ENCODE results near the gene DNM3. TPM values are rescaled to one million over a fixed set of nuclear protein-coding genes. Genes with fewer than 3 reads are reported as not detected.

Gene DNM3
- total and polyA plus RNA-seq, 12 donors, result 7.2 to 78.6 (median 18.4) TPM

DNA sequence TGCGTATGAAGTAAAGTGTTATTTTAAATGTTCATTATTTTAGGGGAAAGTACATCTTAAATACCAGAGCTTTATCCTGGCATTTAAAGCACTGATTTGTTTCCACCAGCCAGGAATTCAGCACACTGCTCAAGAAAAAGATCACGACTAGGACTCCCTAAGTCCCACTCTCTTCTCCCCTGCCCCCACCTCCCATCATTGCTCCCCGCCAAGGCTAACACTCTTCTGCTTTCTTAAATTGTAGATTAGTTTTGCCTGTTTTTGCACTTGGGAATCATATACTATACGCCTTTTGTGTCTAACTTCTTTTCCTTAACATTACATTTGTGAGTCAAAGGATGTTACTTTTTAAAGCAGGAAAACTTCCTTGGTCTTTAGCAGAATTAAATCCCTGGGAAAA lies 541.7 kb downstream of the DNM3 start:
- intact Hi-C loops (cut with DNase I), result no loop called here
- 81 to 89% (median 83%) methylated on average over 4 of the region's 4 CpGs for WGBS, 4 donors

DNA sequence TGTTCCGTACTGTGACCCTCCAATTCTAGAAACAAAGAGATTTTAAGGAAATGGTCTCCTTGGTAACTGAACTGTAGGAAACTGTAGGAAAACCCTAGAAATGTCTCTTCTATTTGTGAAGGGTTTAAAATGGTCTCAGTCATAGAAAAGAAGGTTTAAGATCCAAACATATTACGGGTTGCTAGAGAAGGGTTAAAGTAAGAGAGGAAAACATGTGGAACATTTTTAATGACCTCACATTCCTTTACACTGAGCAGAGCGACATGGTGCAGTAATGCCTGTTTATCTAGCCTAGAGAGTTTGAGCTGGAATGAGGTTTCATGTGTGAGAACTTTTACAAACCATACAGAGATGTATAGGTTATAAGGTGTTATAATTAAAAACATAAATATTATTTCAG lies 542.2 kb downstream of the DNM3 start:
- Histone ChIP-seq H3K9me3 (replicated peaks in 1 of 3) (no peaks in the 10 kb centered on the region), H3K27ac (no peak overlapping the region), H3K36me3 (replicated peaks in 1 of 2) (no peaks in the 10 kb centered on the region), H3K27me3 (no peaks in the 10 kb centered on the region), H3K4me1 (replicated peaks in 1 of 2) (peaks cover 0 to 7% of the 10 kb centered on the region in 2 donors), H3K4me3 (no peak overlapping the region)
- WGBS, 4 donors, result 53 to 64% (median 60%) methylated on average over 3 of the region's 3 CpGs
- TF ChIP-seq, protein P1, sequence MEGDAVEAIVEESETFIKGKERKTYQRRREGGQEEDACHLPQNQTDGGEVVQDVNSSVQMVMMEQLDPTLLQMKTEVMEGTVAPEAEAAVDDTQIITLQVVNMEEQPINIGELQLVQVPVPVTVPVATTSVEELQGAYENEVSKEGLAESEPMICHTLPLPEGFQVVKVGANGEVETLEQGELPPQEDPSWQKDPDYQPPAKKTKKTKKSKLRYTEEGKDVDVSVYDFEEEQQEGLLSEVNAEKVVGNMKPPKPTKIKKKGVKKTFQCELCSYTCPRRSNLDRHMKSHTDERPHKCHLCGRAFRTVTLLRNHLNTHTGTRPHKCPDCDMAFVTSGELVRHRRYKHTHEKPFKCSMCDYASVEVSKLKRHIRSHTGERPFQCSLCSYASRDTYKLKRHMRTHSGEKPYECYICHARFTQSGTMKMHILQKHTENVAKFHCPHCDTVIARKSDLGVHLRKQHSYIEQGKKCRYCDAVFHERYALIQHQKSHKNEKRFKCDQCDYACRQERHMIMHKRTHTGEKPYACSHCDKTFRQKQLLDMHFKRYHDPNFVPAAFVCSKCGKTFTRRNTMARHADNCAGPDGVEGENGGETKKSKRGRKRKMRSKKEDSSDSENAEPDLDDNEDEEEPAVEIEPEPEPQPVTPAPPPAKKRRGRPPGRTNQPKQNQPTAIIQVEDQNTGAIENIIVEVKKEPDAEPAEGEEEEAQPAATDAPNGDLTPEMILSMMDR (IDR thresholded peaks at IDR 0.05), result no peak
- no peak for TF ChIP-seq POLR2A (IDR thresholded peaks at IDR 0.05)
- DNase-seq, result no peak
- intact Hi-C loops (cut with DNase I), result no loop called here

More for the DNA sequence above, 541.7 kb downstream of the DNM3 start:
- Histone ChIP-seq H3K9me3 (replicated peaks in 1 of 3) (no peaks in the 10 kb centered on the region), H3K4me1 (replicated peaks in 1 of 2) (peaks cover 0 to 7% of the 10 kb centered on the region in 2 donors), H3K4me3 (no peak overlapping the region), H3K27me3 (no peaks in the 10 kb centered on the region), H3K27ac (no peak overlapping the region), H3K36me3 (replicated peaks in 1 of 2) (no peaks in the 10 kb centered on the region)
- no peak for TF ChIP-seq POLR2A (IDR thresholded peaks at IDR 0.05)
- TF ChIP-seq, protein P1 (IDR thresholded peaks at IDR 0.05), result no peak
- no peak for DNase-seq

DNA sequence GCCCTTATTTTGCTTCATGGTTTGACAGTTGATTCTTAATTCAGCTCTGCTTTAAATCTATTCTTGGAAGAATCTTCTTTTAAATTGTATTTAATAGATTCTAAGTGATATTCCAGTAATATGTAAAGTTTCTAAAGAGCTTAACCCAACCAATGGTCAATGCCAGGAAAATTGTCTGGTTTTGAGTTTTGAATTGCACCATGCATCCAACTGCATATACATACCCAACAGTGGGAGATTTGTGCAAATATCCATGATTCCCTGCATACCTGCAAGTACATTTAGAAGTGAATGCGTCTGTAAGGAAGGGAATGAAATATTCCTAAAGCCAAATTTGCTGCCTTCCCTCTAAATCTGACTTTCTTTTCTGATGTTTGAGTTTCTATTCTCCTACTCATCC lies 543.4 kb downstream of the DNM3 start:
- Histone ChIP-seq H3K4me3 (no peak overlapping the region), H3K9me3 (replicated peaks in 1 of 3) (no peaks in the 10 kb centered on the region), H3K36me3 (replicated peaks in 1 of 2) (no peaks in the 10 kb centered on the region), H3K4me1 (replicated peaks in 1 of 2) (peaks cover 0 to 7% of the 10 kb centered on the region in 2 donors), H3K27me3 (no peaks in the 10 kb centered on the region), H3K27ac (no peak overlapping the region)
- TF ChIP-seq POLR2A (IDR thresholded peaks at IDR 0.05), result no peak
- TF ChIP-seq, protein P1 (IDR thresholded peaks at IDR 0.05), result no peak
- intact Hi-C loops (cut with DNase I), result no loop called here
- DNase-seq, result no peak
- WGBS, 4 donors, result 93 to 100% (median 98%) methylated on average over 1 of the region's 1 CpG

DNA sequence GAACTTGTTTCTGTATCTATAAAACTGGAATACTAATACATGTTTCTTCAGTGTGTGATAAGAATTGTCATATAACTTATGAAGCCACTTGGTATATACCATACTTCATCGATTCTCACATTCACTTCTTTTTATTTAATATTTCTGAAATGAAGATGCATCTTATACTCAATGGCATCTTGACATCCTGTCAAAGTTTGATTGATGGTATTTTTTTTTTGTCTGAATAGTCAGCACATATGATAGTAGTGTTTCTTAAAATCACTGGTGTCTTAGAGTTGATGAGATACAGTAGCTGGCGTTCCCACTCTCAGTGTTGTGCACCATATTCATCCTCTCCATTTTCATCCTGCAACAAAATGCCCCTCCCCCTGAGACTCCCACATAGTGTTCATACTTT lies 544.7 kb downstream of the DNM3 start:
- Histone ChIP-seq H3K27me3 (no peaks in the 10 kb centered on the region), H3K4me3 (no peak overlapping the region), H3K36me3 (replicated peaks in 1 of 2) (no peaks in the 10 kb centered on the region), H3K4me1 (replicated peaks in 1 of 2) (peaks cover 3 to 13% of the 10 kb centered on the region in 2 donors), H3K9me3 (replicated peaks in 1 of 3) (no peaks in the 10 kb centered on the region), H3K27ac (no peak overlapping the region)
- DNase-seq, result no peak
- WGBS, 4 donors, result 88 to 94% (median 92%) methylated on average over 2 of the region's 2 CpGs
- intact Hi-C loops (cut with DNase I), result no loop called here
- TF ChIP-seq, protein P1 (IDR thresholded peaks at IDR 0.05), result no peak
- TF ChIP-seq POLR2A (IDR thresholded peaks at IDR 0.05), result no peak

All from adrenal gland (tissue), 12 donors.